Measurements from ENCODE around the gene AACS. TPM values are rescaled to one million over a fixed set of nuclear protein-coding genes. Genes with fewer than 3 reads are reported as not detected.
"Not testable (repeated sequence)": the region's sequence is repeated elsewhere in the genome, so short reads cannot be mapped to it uniquely, and the experiment has no call there.

AACS gene
- total RNA-seq, 5 donors from 2014 or later (not counting 1 experiment from before 2014, with no cell fraction given), result 11.5 to 16.4 (median 14.3) TPM

DNA sequence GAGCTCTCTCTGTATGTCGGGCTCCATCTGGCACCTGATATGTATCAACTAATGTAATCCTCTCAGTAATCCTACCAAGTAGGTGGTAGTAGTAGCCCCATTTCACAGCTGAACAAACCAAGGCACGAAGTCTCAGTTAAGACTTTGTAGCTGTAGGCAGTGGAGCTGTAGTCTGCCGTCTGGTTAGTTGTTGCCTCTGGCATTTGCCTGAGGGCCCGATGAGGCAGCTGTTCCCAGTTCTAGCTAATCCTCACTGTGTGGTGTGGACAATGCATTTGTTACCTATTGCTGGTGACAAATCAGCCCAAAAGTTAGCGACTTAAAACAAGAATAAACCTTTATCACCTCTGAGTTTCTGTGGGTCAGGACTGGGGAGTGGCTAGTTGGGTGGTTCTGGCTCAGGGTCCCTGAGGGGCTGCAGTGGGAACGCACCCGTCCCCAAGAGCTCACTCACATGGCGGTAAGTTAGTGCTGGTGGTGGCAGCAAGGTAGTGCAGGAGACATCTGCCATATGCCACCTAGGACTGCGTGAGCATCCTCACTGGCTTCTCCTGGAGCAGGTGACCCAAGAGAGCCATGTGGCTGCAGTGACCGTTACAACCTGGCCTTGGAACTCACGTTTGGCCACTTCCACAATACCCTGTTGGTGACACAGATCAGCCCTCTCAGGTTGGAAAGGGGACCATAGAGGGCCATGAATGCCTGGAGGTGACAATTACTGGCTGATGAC is 5.6 kb downstream of the AACS start:
- no peak overlapping the region for H3K27ac Mint-ChIP-seq
- DNase-seq (no peak), ATAC-seq (replicated peaks in 1 of 4) (no peak)
- no peaks in the 10 kb centered on the region for H3K27me3 ChIP-seq (replicated peaks in 1 of 2; ENCODE audit: control insufficient read depth in 2 of 2, extremely low read depth in 1 of 2, insufficient read depth in 2 of 2, low read length in 1 of 2)
- H3K9me3 ChIP-seq, result no peaks in the 10 kb centered on the region
- H3K27ac ChIP-seq (ENCODE audit: low read length), result no peak overlapping the region
- H3K9me3 Mint-ChIP-seq, result no peaks in the 10 kb centered on the region
- peaks cover 0 to 5% of the 10 kb centered on the region in 2 experiments for H3K4me1 ChIP-seq (ENCODE audit: control insufficient read depth in 1 of 2, extremely low read depth in 1 of 2, insufficient read depth in 2 of 2, low read length in 2 of 2)
- ChIA-PET POLR2A (no interaction called here), CTCF (no interaction called here)
- peaks cover 14 to 16% (median 14%) of the 10 kb centered on the region in 3 donors for H3K4me1 Mint-ChIP-seq
- 90% methylated on average over 2 of the region's 11 CpGs for WGBS (ENCODE audit: insufficient coverage)
- no peaks in the 10 kb centered on the region for H3K27me3 Mint-ChIP-seq
- H3K4me3 Mint-ChIP-seq, result no peak overlapping the region
- H3K36me3 ChIP-seq (ENCODE audit: control insufficient read depth in 2 of 2, extremely low read depth in 1 of 2, insufficient read depth in 1 of 2, low read length in 1 of 2), result peaks cover 3 to 5% of the 10 kb centered on the region in 2 donors
- no peak overlapping the region for H3K4me3 ChIP-seq (ENCODE audit: control insufficient read depth in 1 of 2, extremely low read depth in 1 of 2, low read length in 1 of 2)
- H3K36me3 Mint-ChIP-seq, result peaks cover 10% of the 10 kb centered on the region

DNA sequence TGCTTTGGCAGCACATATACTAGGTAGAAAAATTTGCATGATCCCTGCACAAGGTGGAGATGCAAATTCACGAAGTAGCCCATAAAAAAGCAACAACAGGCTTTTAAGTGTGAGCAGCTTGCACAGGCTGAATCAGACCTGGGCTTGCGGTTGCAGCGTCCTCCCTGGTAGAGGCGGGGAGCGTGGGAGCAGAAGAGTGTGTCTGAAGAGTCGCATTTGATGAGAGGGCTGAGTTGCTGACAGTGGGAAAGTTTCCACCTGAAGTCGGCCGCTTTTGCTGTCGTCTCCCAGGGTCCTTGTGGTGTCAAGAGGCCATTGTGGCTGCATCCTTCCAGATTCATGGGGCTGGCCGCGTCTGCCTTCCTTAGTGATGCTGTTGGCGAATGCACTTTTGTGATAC is 6.2 kb downstream of the AACS start:
- Histone ChIP-seq H3K27ac (ENCODE audit: low read length) (no peak overlapping the region), H3K4me3 (ENCODE audit: control insufficient read depth in 1 of 2, extremely low read depth in 1 of 2, low read length in 1 of 2) (no peak overlapping the region), H3K27me3 (replicated peaks in 1 of 2; ENCODE audit: control insufficient read depth in 2 of 2, extremely low read depth in 1 of 2, insufficient read depth in 2 of 2, low read length in 1 of 2) (no peaks in the 10 kb centered on the region), H3K36me3 (ENCODE audit: control insufficient read depth in 2 of 2, extremely low read depth in 1 of 2, insufficient read depth in 1 of 2, low read length in 1 of 2) (peaks cover 3 to 12% of the 10 kb centered on the region in 2 donors), H3K9me3 (no peaks in the 10 kb centered on the region), H3K4me1 (ENCODE audit: control insufficient read depth in 1 of 2, extremely low read depth in 1 of 2, insufficient read depth in 2 of 2, low read length in 2 of 2) (no peaks in the 10 kb centered on the region)
- WGBS (ENCODE audit: insufficient coverage), result 88% methylated on average over 12 of the region's 12 CpGs
- peaks cover 10 to 11% (median 10%) of the 10 kb centered on the region in 3 donors for H3K4me1 Mint-ChIP-seq
- ATAC-seq (replicated peaks in 1 of 4), result no peak
- H3K36me3 Mint-ChIP-seq, result peaks cover 17% of the 10 kb centered on the region
- H3K27me3 Mint-ChIP-seq, result no peaks in the 10 kb centered on the region
- no peak overlapping the region for H3K4me3 Mint-ChIP-seq
- no peaks in the 10 kb centered on the region for H3K9me3 Mint-ChIP-seq
- no peak overlapping the region for H3K27ac Mint-ChIP-seq
- ChIA-PET CTCF (no interaction called here), POLR2A (no interaction called here)
- DNase-seq, result no peak

DNA sequence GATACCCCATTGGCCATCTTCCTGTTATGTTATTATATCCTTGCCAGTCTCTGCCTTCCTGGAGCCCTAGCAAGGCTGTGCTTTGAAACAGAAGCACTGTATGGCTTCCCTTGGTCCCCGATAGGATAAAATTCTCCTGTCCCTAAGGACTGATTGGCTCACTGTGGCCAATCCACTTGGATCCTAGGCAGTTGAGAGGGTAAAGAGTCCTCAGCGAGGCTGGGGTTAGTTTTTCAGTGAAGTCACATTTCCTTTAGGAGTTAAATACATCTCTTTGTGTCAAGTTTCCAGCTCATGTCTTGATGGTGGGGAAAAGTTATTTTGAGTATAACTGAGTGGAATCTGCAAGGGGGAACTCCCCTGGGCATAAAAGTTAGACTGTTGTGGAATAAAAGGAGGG is 7.3 kb downstream of the AACS start:
- POLR2A ChIA-PET, result no interaction called here
- DNase-seq (no peak), ATAC-seq (replicated peaks in 1 of 4) (no peak)
- 93% methylated on average over 2 of the region's 2 CpGs for WGBS (ENCODE audit: insufficient coverage)
- H3K36me3 Mint-ChIP-seq, result peaks cover 22% of the 10 kb centered on the region
- Histone ChIP-seq H3K9me3 (no peaks in the 10 kb centered on the region), H3K36me3 (ENCODE audit: control insufficient read depth in 2 of 2, extremely low read depth in 1 of 2, insufficient read depth in 1 of 2, low read length in 1 of 2) (peaks cover 6 to 14% of the 10 kb centered on the region in 2 donors), H3K27ac (ENCODE audit: low read length) (no peak overlapping the region), H3K4me1 (ENCODE audit: control insufficient read depth in 1 of 2, extremely low read depth in 1 of 2, insufficient read depth in 2 of 2, low read length in 2 of 2) (no peaks in the 10 kb centered on the region), H3K27me3 (replicated peaks in 1 of 2; ENCODE audit: control insufficient read depth in 2 of 2, extremely low read depth in 1 of 2, insufficient read depth in 2 of 2, low read length in 1 of 2) (no peaks in the 10 kb centered on the region), H3K4me3 (ENCODE audit: control insufficient read depth in 1 of 2, extremely low read depth in 1 of 2, low read length in 1 of 2) (no peak overlapping the region)
- no peak overlapping the region for H3K27ac Mint-ChIP-seq
- no peaks in the 10 kb centered on the region for H3K27me3 Mint-ChIP-seq
- peaks cover 2 to 5% (median 3%) of the 10 kb centered on the region in 3 donors for H3K4me1 Mint-ChIP-seq
- H3K9me3 Mint-ChIP-seq, result no peaks in the 10 kb centered on the region
- CTCF ChIA-PET, result interaction anchor here in 1 of 2 donors (0.6 kb wide), 1 partner anchor 298 kb away, joined by 3 read pairs; no protein-coding TSS in a partner anchor
- no peak overlapping the region for H3K4me3 Mint-ChIP-seq

DNA sequence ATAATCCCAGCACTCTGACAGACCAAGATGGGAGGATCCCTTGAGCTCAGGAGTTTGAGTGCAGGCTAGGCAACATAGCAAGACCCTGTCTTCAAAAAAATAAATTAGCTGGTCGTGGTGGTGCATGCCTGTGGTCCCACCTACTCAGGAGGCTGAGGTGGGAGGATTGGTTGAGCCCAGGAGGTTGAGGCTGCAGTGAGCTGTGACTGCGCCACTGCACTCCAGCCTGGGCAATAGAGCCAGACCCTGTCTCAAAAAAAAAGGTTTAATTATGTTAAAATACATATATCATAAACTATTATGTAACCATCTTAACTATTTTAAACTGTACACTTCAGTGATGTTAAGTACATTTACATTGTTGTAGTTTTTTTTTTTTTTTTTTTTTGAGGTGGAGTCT is 9.1 kb downstream of the AACS start:
- H3K27me3 Mint-ChIP-seq; H3K9me3 Mint-ChIP-seq; H3K4me3 Mint-ChIP-seq; H3K4me1 Mint-ChIP-seq; H3K9me3 ChIP-seq; H3K27me3 ChIP-seq (replicated peaks in 1 of 2; ENCODE audit: control insufficient read depth in 2 of 2, extremely low read depth in 1 of 2, insufficient read depth in 2 of 2, low read length in 1 of 2); CTCF ChIA-PET; DNase-seq; H3K27ac ChIP-seq (ENCODE audit: low read length); H3K27ac Mint-ChIP-seq; H3K4me3 ChIP-seq (ENCODE audit: control insufficient read depth in 1 of 2, extremely low read depth in 1 of 2, low read length in 1 of 2); POLR2A ChIA-PET; ATAC-seq (replicated peaks in 1 of 4); H3K4me1 ChIP-seq (ENCODE audit: control insufficient read depth in 1 of 2, extremely low read depth in 1 of 2, insufficient read depth in 2 of 2, low read length in 2 of 2): not testable (repeated sequence)
- H3K36me3 Mint-ChIP-seq, result peaks cover 35% of the 10 kb centered on the region
- no CpG with 5 or more reads among the region's 2 CpGs for WGBS (ENCODE audit: insufficient coverage)
- peaks cover 6 to 18% of the 10 kb centered on the region in 2 donors for H3K36me3 ChIP-seq (ENCODE audit: control insufficient read depth in 2 of 2, extremely low read depth in 1 of 2, insufficient read depth in 1 of 2, low read length in 1 of 2)

DNA sequence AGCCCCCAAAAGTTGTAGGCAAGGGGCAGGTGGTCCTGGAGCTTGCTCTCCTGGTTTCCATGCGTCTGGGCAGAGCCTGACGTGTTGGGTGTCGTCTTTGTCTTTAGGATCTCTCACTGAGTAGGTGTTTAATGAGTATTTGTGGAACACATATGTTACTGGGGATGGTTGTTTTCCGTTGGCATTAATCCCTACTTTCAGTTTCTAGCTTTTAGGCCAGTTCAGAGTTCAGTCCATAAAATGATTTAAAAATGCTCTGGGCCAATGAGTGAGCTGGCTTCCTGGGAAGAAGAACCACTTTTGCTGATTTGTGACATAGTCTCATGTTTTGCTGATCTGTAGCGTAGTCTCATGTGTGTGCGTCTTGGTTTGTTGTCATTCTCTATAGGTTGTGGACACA is 10.9 kb downstream of the AACS start:
- ATAC-seq (replicated peaks in 1 of 4), result no peak
- no peak overlapping the region for H3K27ac ChIP-seq (ENCODE audit: low read length)

DNA sequence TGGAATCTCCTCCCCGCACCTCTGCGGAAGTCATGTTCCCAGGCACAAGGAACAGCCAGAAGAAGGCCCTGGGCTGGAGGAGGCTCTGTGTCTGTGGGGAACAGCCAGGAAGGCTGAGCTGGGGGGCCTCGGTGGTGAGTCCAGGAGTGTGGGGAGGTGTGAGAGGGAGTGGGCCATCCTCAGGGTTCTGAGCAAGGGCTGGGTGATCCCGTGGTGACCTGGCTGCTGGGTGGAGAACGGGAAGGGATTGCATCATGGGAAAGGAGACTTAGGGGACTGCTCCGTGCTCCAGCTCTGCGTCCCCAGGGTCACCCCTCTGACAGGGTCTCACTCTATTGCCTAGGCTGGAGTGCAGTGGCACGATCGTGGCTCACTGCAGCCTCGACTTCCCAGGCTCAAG is 13.8 kb downstream of the AACS start:
- H3K4me3 Mint-ChIP-seq, result no peak overlapping the region
- no peak for DNase-seq
- ATAC-seq (replicated peaks in 1 of 4), result no peak
- Histone ChIP-seq H3K36me3 (ENCODE audit: control insufficient read depth in 2 of 2, extremely low read depth in 1 of 2, insufficient read depth in 1 of 2, low read length in 1 of 2) (peaks cover 6 to 18% of the 10 kb centered on the region in 2 donors), H3K27me3 (replicated peaks in 1 of 2; ENCODE audit: control insufficient read depth in 2 of 2, extremely low read depth in 1 of 2, insufficient read depth in 2 of 2, low read length in 1 of 2) (no peaks in the 10 kb centered on the region), H3K9me3 (no peaks in the 10 kb centered on the region), H3K4me1 (ENCODE audit: control insufficient read depth in 1 of 2, extremely low read depth in 1 of 2, insufficient read depth in 2 of 2, low read length in 2 of 2) (no peaks in the 10 kb centered on the region), H3K27ac (ENCODE audit: low read length) (no peak overlapping the region), H3K4me3 (ENCODE audit: control insufficient read depth in 1 of 2, extremely low read depth in 1 of 2, low read length in 1 of 2) (no peak overlapping the region)
- H3K27ac Mint-ChIP-seq, result no peak overlapping the region
- no peaks in the 10 kb centered on the region for H3K9me3 Mint-ChIP-seq
- H3K36me3 Mint-ChIP-seq, result peaks cover 47% of the 10 kb centered on the region
- WGBS (ENCODE audit: insufficient coverage), result 96% methylated on average over 9 of the region's 10 CpGs
- H3K27me3 Mint-ChIP-seq, result no peaks in the 10 kb centered on the region
- H3K4me1 Mint-ChIP-seq, result no peaks in the 10 kb centered on the region
- ChIA-PET POLR2A (no interaction called here), CTCF (no interaction called here)

More for the DNA sequence above, 10.9 kb downstream of the AACS start:
- H3K4me1 ChIP-seq (ENCODE audit: control insufficient read depth in 1 of 2, extremely low read depth in 1 of 2, insufficient read depth in 2 of 2, low read length in 2 of 2), result no peaks in the 10 kb centered on the region
- peaks cover 6 to 14% of the 10 kb centered on the region in 2 donors for H3K36me3 ChIP-seq (ENCODE audit: control insufficient read depth in 2 of 2, extremely low read depth in 1 of 2, insufficient read depth in 1 of 2, low read length in 1 of 2)
- Mint-ChIP-seq H3K27me3 (no peaks in the 10 kb centered on the region), H3K27ac (no peak overlapping the region), H3K4me3 (no peak overlapping the region), H3K4me1 (peaks cover 0 to 1% (median 0%) of the 10 kb centered on the region in 3 donors), H3K36me3 (peaks cover 43% of the 10 kb centered on the region), H3K9me3 (no peaks in the 10 kb centered on the region)
- no peaks in the 10 kb centered on the region for H3K27me3 ChIP-seq (replicated peaks in 1 of 2; ENCODE audit: control insufficient read depth in 2 of 2, extremely low read depth in 1 of 2, insufficient read depth in 2 of 2, low read length in 1 of 2)
- POLR2A ChIA-PET, result no interaction called here
- CTCF ChIA-PET, result no interaction called here
- WGBS (ENCODE audit: insufficient coverage), result 88% methylated on average over 4 of the region's 6 CpGs
- H3K9me3 ChIP-seq, result no peaks in the 10 kb centered on the region
- no peak overlapping the region for H3K4me3 ChIP-seq (ENCODE audit: control insufficient read depth in 1 of 2, extremely low read depth in 1 of 2, low read length in 1 of 2)
- no peak for DNase-seq

Measured in T-cell (primary cell).